GM12878 (cell line): ENCODE data around the gene ITPR2. TPM values are rescaled to one million over a fixed set of nuclear protein-coding genes. Genes with fewer than 3 reads are reported as not detected.
A peak's percentile ranks its signal among the peaks of the same experiment; 100 is the strongest.

ENCODE experiments used
- ATAC-seq: fragments of 200-7000 bp; cut with Tn5 transposase; 3 replicates; pipeline ENCODE4 v1.9.1; 2020; ENCODE audit warnings: mild to moderate bottlenecking, moderate library complexity
- BruUV-seq: library from RNA; stranded (reverse); fragments of 400-500 nt; replicated peaks from 2 replicates; lab custom pipeline; 2021; lab: Mats Ljungman, UMichigan
- CTCF ChIA-PET: fragments of 300-600 bp; sonication (Branson Sonifier 250); formaldehyde crosslinking; extraction: SDS; loops from one replicate; lab custom pipeline; 2021; ENCODE audit warnings: inconsistent platforms; lab: Yijun Ruan, JAX
- POLR2A ChIA-PET: fragments of 350-600 bp; formaldehyde crosslinking; extraction: SDS; loops from one replicate; lab custom pipeline; 2021; ENCODE audit warnings: inconsistent platforms; lab: Charles Lee
- RAD21 ChIA-PET: fragments of 300-600 bp; sonication (Branson Sonifier 250); formaldehyde crosslinking; loops from one replicate; lab custom pipeline; 2023; ENCODE audit warnings: antibody characterized with exemption; ENCODE audit not compliant: unreplicated experiment; lab: Charles Lee
- SMC1A ChIA-PET: fragments of 300-600 bp; sonication (Branson Sonifier 250); formaldehyde crosslinking; loops from one replicate; lab custom pipeline; 2023; ENCODE audit not compliant: unreplicated experiment, uncharacterized antibody; lab: Charles Lee
- DNase-seq: peaks from one replicate; pipeline ENCODE4 v3.0.0-alpha.2; 2011; ENCODE audit warnings: low read depth, low spot score
- FAIRE-seq: peaks from 3 replicates; lab custom pipeline; 2011; peaks lifted over from hg19 to GRCh38; lab: Jason Lieb, UNC
- H2AFZ ChIP-seq: 2 replicates; pipeline ENCODE4 v1.6.0; 2011; ENCODE audit warnings: low read depth, low read length, control low read depth; ENCODE audit not compliant: control insufficient read depth
- H3K27ac ChIP-seq: 2 replicates; pipeline ENCODE4 v1.5.1; 2011; ENCODE audit warnings: control low read depth; ENCODE audit not compliant: control insufficient read depth, insufficient read depth
- H3K27me3 ChIP-seq, 2 experiments: replicated peaks in 1 of 2; 2 replicates each; pipeline versions ENCODE4 v1.6.0 to v1.6.1; 2011; ENCODE audit warnings: low read length in 1 of 2; ENCODE audit not compliant: control insufficient read depth in 2 of 2, insufficient read depth in 2 of 2
- H3K36me3 ChIP-seq, 2 experiments: 2 replicates each; pipeline ENCODE4 v1.5.1; 2011; ENCODE audit warnings: low read length in 1 of 2; ENCODE audit not compliant: control insufficient read depth in 2 of 2, insufficient read depth in 2 of 2
- H3K4me1 ChIP-seq: 2 replicates; pipeline ENCODE4 v1.6.1; 2011; ENCODE audit warnings: mild to moderate bottlenecking, low read length, moderate library complexity, mixed read lengths; ENCODE audit not compliant: control insufficient read depth, insufficient read depth
- H3K4me2 ChIP-seq: 2 replicates; pipeline ENCODE4 v1.6.0; 2011; ENCODE audit warnings: control low read depth; ENCODE audit not compliant: control insufficient read depth, insufficient read depth
- H3K4me3 ChIP-seq: fragments of 200-600 bp; sonication (generic); 2 replicates; pipeline ENCODE4 v1.5.1; 2016
- H3K79me2 ChIP-seq: 2 replicates; pipeline ENCODE4 v1.6.0; 2011; ENCODE audit warnings: low read length; ENCODE audit not compliant: control insufficient read depth, insufficient read depth
- H3K9ac ChIP-seq: 2 replicates; pipeline ENCODE4 v1.8.0; 2011; ENCODE audit warnings: low read length, control low read depth, mixed read lengths; ENCODE audit not compliant: control insufficient read depth, insufficient read depth
- H3K9me3 ChIP-seq: replicated peaks from 3 replicates; pipeline ENCODE4 v1.5.1; 2011; ENCODE audit warnings: mild to moderate bottlenecking, low read length; ENCODE audit not compliant: control insufficient read depth, insufficient read depth
- H4K20me1 ChIP-seq: 2 replicates; pipeline ENCODE4 v1.6.0; 2011; ENCODE audit not compliant: control insufficient read depth, insufficient read depth
- BRCA1 ChIP-seq: IDR thresholded peaks from 2 replicates; pipeline ENCODE4 v1.6.1; 2011; ENCODE audit warnings: low read depth, low read length, improper control_type of control experiment
- CBX5 ChIP-seq: sonication (generic); IDR thresholded peaks from 2 replicates; pipeline ENCODE4 v1.6.1; 2016; ENCODE audit warnings: low read depth, moderate library complexity, mild to moderate bottlenecking, inconsistent platforms
- EGR1 ChIP-seq, 2 experiments: IDR thresholded peaks; 1 replicate in 1 of 2; 2 replicates in 1 of 2; pipeline ENCODE4 v1.6.1; 2011 to 2012; ENCODE audit warnings: low read depth in 2 of 2, low read length in 2 of 2, borderline replicate concordance in 1 of 2, mild to moderate bottlenecking in 1 of 2, moderate library complexity in 1 of 2
- HDAC2 ChIP-seq: fragments of 200-600 bp; sonication (generic); IDR thresholded peaks from 2 replicates; pipeline ENCODE4 v1.6.1; 2017
- KAT2A ChIP-seq: conservative IDR thresholded peaks from 2 replicates; pipeline ENCODE4 v1.6.1; 2011; ENCODE audit warnings: low read depth, low read length; ENCODE audit not compliant: control insufficient read depth
- NRF1 ChIP-seq: conservative IDR thresholded peaks from 2 replicates; pipeline ENCODE4 v1.6.1; 2011; ENCODE audit warnings: mild to moderate bottlenecking, low read depth, low read length, improper control_type of control experiment
- PAX5 ChIP-seq: IDR thresholded peaks from 2 replicates; pipeline ENCODE4 v1.6.1; 2011; ENCODE audit warnings: low read depth, low read length, borderline replicate concordance
- POU2F2 ChIP-seq: IDR thresholded peaks from 3 replicates; pipeline ENCODE4 v1.6.1; 2011; ENCODE audit warnings: low read depth, mild to moderate bottlenecking, low read length, borderline replicate concordance
- RELA ChIP-seq: fragments of 450-650 bp; IDR thresholded peaks from 2 replicates; pipeline ENCODE4 v1.8.0; 2014; ENCODE audit warnings: borderline replicate concordance; ENCODE audit not compliant: partially characterized antibody
- TBL1XR1 ChIP-seq: IDR thresholded peaks from 2 replicates; pipeline ENCODE4 v1.6.1; 2012; ENCODE audit warnings: low read depth, low read length, improper control_type of control experiment
- WGBS: methylation state at CpG from one replicate; pipeline ENCODE4 v1.1.6; 2016; ENCODE audit warnings: low lambda C conversion rate; ENCODE audit not compliant: insufficient replicate concordance, insufficient coverage; ENCODE audit errors: missing lambda C conversion rate; 5-methylcytosine and 5-hydroxymethylcytosine counted together
- in situ Hi-C: fragments of 300-500 bp; cut with MboI; formaldehyde crosslinking; loops from 9 replicates; pipeline ENCODE4 v1.14.3; 2018; ENCODE audit warnings: mixed read lengths
- intact Hi-C: fragments of 100-400 bp; cut with micrococcal nuclease; formaldehyde crosslinking; loops from one replicate; pipeline ENCODE4 v1.14.2; 2022; ENCODE audit not compliant: unreplicated experiment
- polyA plus RNA-seq, 11 experiments: library from polyadenylated mRNA; depleted of rRNA in 4 of 11; unstranded in 6 of 11; stranded (reverse) in 5 of 11; fragments of >200 nt; fragmentation: Nextera tagmentation in 4 of 11; fragmentation: Illumina TruSeq in 1 of 11; extraction: Ambion mirVana in 4 of 11; extraction: Trizol in 1 of 11; gene quantifications; 1 replicate in 1 of 11; 2 replicates in 10 of 11; pipeline versions ENCODE4 v1.2.1 to v1.2.3, GENCODE V29; 2011 to 2016; ENCODE audit warnings: inconsistent platforms in 2 of 11, missing spikeins in 2 of 11, low read depth in 1 of 11
- total RNA-seq, 4 experiments: library from RNA; depleted of rRNA in 3 of 4; stranded (reverse); fragments of >200 nt in 3 of 4; fragmentation: Illumina TruSeq in 1 of 4; extraction: Trizol in 1 of 4; gene quantifications; 2 replicates each; pipeline versions ENCODE4 v1.2.1 to v1.2.3, GENCODE V29; 2013 to 2021
- TF ChIP-seq, protein P1 (sequence below): IDR thresholded peaks from 2 replicates; pipeline ENCODE4 v1.6.1; 2012; ENCODE audit warnings: low read depth, low read length, improper control_type of control experiment
- TF ChIP-seq, protein P2 (sequence below), 3 experiments: IDR thresholded peaks in 2 of 3; conservative IDR thresholded peaks in 1 of 3; 2 replicates each; pipeline ENCODE4 v1.5.1; 2011; ENCODE audit warnings: low read depth in 3 of 3, low read length in 3 of 3, mild to moderate bottlenecking in 3 of 3, control low read depth in 2 of 3, moderate library complexity in 2 of 3, inconsistent platforms in 1 of 3, mixed read lengths in 1 of 3; ENCODE audit not compliant: control insufficient read depth in 2 of 3, insufficient read depth in 1 of 3; ENCODE audit errors: extremely low read depth in 1 of 3
- TF ChIP-seq, protein P3 (sequence below): fragments of 450-650 bp; IDR thresholded peaks from 2 replicates; pipeline ENCODE4 v1.6.1; 2016; ENCODE audit warnings: mild to moderate bottlenecking

The ITPR2 gene
- total and polyA plus RNA-seq, 10 of the 15 experiments (the other 5 are each of a cell fraction or from before 2014, with no cell fraction given): 7.5 to 76.2 (median 47.1) TPM

DNA sequence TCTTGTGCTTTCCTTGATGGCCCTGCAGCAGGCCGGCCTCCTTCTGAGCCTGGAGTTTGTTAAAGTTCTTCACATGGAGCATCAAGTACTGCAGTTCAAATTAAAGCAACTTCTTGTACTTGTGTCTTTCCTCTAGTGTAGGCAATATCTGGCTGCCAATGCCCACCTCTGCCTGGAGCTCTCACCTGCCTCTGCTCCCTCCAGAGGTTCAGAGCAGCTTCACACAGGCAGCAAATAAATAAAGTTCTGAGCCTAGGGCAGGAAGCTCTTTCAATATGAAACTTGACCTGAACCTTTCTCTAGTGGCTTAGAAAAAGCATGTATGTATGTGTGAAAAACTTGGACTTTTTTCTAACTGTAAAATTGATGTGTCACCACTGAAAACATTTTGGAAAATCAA, 65.9 kb downstream of the ITPR2 start (continued):
- TF ChIP-seq, protein P1, sequence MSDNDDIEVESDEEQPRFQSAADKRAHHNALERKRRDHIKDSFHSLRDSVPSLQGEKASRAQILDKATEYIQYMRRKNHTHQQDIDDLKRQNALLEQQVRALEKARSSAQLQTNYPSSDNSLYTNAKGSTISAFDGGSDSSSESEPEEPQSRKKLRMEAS: no peak
- TF ChIP-seq HDAC2 (no peak), POU2F2 (no peak), KAT2A (no peak), TBL1XR1 (no peak)
- TF ChIP-seq, protein P2, sequence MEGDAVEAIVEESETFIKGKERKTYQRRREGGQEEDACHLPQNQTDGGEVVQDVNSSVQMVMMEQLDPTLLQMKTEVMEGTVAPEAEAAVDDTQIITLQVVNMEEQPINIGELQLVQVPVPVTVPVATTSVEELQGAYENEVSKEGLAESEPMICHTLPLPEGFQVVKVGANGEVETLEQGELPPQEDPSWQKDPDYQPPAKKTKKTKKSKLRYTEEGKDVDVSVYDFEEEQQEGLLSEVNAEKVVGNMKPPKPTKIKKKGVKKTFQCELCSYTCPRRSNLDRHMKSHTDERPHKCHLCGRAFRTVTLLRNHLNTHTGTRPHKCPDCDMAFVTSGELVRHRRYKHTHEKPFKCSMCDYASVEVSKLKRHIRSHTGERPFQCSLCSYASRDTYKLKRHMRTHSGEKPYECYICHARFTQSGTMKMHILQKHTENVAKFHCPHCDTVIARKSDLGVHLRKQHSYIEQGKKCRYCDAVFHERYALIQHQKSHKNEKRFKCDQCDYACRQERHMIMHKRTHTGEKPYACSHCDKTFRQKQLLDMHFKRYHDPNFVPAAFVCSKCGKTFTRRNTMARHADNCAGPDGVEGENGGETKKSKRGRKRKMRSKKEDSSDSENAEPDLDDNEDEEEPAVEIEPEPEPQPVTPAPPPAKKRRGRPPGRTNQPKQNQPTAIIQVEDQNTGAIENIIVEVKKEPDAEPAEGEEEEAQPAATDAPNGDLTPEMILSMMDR (IDR thresholded peaks at IDR 0.05 in 2 of 3, conservative IDR thresholded peaks at IDR 0.05 in 1 of 3; ENCODE audit: control insufficient read depth in 2 of 3, extremely low read depth in 1 of 3, insufficient read depth in 1 of 3, low read depth in 3 of 3, low read length in 3 of 3): peak in 2 of 3 experiments; percentile 24 to 27; a peak in 1 of 6 replicates

DNA sequence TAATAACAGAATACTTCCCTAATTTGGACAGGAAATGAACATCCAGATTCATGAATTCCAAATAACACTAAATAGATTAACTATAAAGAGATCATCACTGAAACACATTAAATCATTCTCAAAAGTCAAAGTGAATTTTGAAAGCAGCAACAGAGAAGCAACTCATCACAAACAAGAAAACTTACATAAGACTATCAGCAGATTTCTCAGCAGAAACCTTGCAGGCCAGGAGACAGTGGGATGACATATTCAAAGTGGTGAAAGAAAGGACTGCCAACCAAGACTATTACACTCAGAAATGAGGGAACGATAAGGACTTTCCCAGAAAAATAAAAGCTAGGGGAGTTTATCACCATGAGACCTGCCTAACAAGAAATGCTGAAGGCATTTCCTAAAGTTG, 70.8 kb downstream of the ITPR2 start:
- ChIA-PET RAD21 (interaction anchor here (0.9 to 1.1 kb wide), 2 partner anchors 14 to 27 kb away, joined by 3 read pairs; no protein-coding TSS in a partner anchor), SMC1A (interaction anchor here (1.0 to 5.3 kb wide), 4 partner anchors 10 to 51 kb away, joined by 3 to 29 read pairs (median 3); no protein-coding TSS in a partner anchor), POLR2A (interaction anchor here (1.0 to 1.3 kb wide), 2 partner anchors 17 to 34 kb away, joined by 3 to 4 read pairs; no protein-coding TSS in a partner anchor), CTCF (interaction anchor here (1.0 kb wide), 1 partner anchor 14 kb away, joined by 3 read pairs; no protein-coding TSS in a partner anchor)
- peaks cover 2% of the 10 kb centered on the region for H3K79me2 ChIP-seq
- in situ Hi-C loops: no loop called here
- H3K9ac ChIP-seq: no peak overlapping the region
- DNase-seq (no peak), FAIRE-seq (no peak), ATAC-seq (no peak)
- intact Hi-C loops: no loop called here
- H3K36me3 ChIP-seq: peaks cover 1 to 9% of the 10 kb centered on the region in 2 experiments; a peak in 3 of 4 replicates
- H4K20me1 ChIP-seq: no peaks in the 10 kb centered on the region
- WGBS: 100% methylated on average over 1 of the region's 1 CpG
- H3K9me3 ChIP-seq: peaks cover 26% of the 10 kb centered on the region
- no peak overlapping the region for H3K27ac ChIP-seq
- H3K4me3 ChIP-seq: no peak overlapping the region
- peaks cover under 1% of the 10 kb centered on the region; the same call in 1 of the 2 replicates for H3K4me1 ChIP-seq
- no peak overlapping the region for H3K4me2 ChIP-seq
- H2AFZ ChIP-seq: no peak overlapping the region
- TF ChIP-seq CBX5 (peak; percentile 87; the same call in 1 of the 2 replicates), RELA (no peak), NRF1 (no peak), EGR1 (IDR thresholded peaks at IDR 0.05; ENCODE audit: borderline replicate concordance in 1 of 2, low read depth in 2 of 2, low read length in 2 of 2) (no peak), PAX5 (no peak), BRCA1 (no peak)
- TF ChIP-seq, protein P3, sequence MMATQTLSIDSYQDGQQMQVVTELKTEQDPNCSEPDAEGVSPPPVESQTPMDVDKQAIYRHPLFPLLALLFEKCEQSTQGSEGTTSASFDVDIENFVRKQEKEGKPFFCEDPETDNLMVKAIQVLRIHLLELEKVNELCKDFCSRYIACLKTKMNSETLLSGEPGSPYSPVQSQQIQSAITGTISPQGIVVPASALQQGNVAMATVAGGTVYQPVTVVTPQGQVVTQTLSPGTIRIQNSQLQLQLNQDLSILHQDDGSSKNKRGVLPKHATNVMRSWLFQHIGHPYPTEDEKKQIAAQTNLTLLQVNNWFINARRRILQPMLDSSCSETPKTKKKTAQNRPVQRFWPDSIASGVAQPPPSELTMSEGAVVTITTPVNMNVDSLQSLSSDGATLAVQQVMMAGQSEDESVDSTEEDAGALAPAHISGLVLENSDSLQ: no peak
- no TSS peak for BruUV-seq
- H3K27me3 ChIP-seq: no peaks in the 10 kb centered on the region
